Measurements from ENCODE around the gene SREBF1. TPM values are rescaled to one million over a fixed set of nuclear protein-coding genes. Genes with fewer than 3 reads are reported as not detected.

SREBF1 gene
- total and polyA plus RNA-seq, 7 experiments from 2014 or later: 22.4 to 281 (median 41.3) TPM

GRCh38 chr17:17784657-17785267, 52.0 kb downstream of the SREBF1 start:
- Mint-ChIP-seq H3K36me3 (peaks cover 0 to 4% (median 0%) of the 10 kb centered on the region in 5 donors), H3K27me3 (peaks cover 0 to 29% (median 0%) of the 10 kb centered on the region in 5 donors), H3K4me3 (peak overlapping the region; percentile 55 to 93 (median 89)), H3K9me3 (no peaks in the 10 kb centered on the region), H3K27ac (peak overlapping the region in 7 of 9 donors; percentile 58 to 83 (median 75)), H3K4me1 (peaks cover 17 to 39% (median 27%) of the 10 kb centered on the region in 7 donors)
- no peak overlapping the region for H3K4me3 ChIP-seq (ENCODE audit: low read length)
- ChIA-PET CTCF (interaction anchor here (0.9 to 1.8 kb wide), 7 partner anchors 12 to 76 kb away, joined by 3 to 6 read pairs (median 4); no protein-coding TSS in a partner anchor), POLR2A (interaction anchor here (0.9 to 1.9 kb wide), 3 partner anchors 10 to 57 kb away, joined by 3 to 5 read pairs (median 3); no protein-coding TSS in a partner anchor)
- H3K4me1 ChIP-seq (ENCODE audit: control insufficient read depth in 2 of 2, insufficient read depth in 2 of 2, low read length in 2 of 2): peaks cover 7 to 15% of the 10 kb centered on the region in 2 donors
- no peak overlapping the region for H3K27ac ChIP-seq (ENCODE audit: low read depth, low read length)
- intact Hi-C loops (cut with micrococcal nuclease): loop anchor here in 1 of 2 donors (5.0 kb wide), 2 partner anchors 42 to 53 kb away; partner anchors contain the start of gene SREBF1
- no peaks in the 10 kb centered on the region for H3K9me3 ChIP-seq (ENCODE audit: control insufficient read depth in 2 of 3, low read length in 3 of 3)
- H3K27me3 ChIP-seq (ENCODE audit: control insufficient read depth in 2 of 2, insufficient read depth in 2 of 2, low read length in 2 of 2): no peaks in the 10 kb centered on the region
- ATAC-seq (peak; percentile 39), DNase-seq (peak in 6 of 9 donors; percentile 36 to 52 (median 40))
- no peaks in the 10 kb centered on the region for H3K36me3 ChIP-seq (ENCODE audit: control insufficient read depth in 2 of 3, insufficient read depth in 3 of 3, low read length in 3 of 3)

DNA sequence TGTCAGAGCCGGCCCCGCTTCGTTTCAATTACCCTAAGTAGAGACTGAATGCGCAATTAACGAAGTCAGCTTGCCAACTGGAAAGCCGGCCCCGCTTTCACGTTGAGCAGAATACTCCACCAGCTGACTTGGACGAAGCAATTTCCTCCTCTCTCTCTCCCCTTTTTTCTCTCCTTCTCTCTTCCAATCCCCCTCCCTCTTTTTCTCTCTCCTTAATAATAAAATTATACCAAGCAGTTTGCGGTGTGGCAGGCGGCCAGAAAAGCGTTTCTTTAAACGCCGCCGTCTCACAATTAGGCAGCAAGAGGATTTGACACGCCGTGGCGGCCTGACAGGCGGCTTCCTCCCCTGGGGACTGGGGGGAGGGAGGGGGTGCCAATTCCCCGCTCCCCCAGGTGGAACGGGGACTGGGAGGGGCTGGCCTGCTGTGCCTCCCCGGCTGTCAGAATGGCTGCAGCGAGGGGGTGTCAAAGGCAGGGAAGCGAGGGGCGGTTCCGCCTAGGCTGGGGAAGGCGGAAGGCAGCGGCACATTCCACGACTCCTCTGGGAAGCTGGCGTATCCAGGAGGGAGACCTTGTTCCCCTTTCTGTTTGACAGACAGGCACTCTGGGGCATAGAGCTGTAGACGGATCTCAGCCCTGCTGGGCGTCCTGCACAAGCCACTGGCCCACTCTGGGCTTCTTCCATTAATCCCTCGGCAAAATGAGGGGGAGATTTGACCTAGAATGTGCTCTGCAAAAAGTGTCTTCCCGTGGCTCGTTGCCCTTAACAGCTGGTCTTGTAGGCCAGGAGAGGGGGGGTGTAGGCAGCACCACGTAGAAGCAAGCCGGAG, 52.7 kb downstream of the SREBF1 start:
- Mint-ChIP-seq H3K4me3 (peak overlapping the region; percentile 62 to 95 (median 91)), H3K27me3 (peaks cover 0 to 29% (median 0%) of the 10 kb centered on the region in 5 donors), H3K27ac (peak overlapping the region in 8 of 9 donors; percentile 73 to 92 (median 86)), H3K4me1 (peaks cover 15 to 33% (median 25%) of the 10 kb centered on the region in 7 donors), H3K36me3 (peaks cover 0 to 4% (median 0%) of the 10 kb centered on the region in 5 donors), H3K9me3 (no peaks in the 10 kb centered on the region)
- DNase-seq: peak in 6 of 9 donors; percentile 35 to 46 (median 40)
- Histone ChIP-seq H3K27me3 (ENCODE audit: control insufficient read depth in 2 of 2, insufficient read depth in 2 of 2, low read length in 2 of 2) (no peaks in the 10 kb centered on the region), H3K27ac (ENCODE audit: low read depth, low read length) (peak overlapping the region; percentile 67), H3K36me3 (ENCODE audit: control insufficient read depth in 2 of 3, insufficient read depth in 3 of 3, low read length in 3 of 3) (no peaks in the 10 kb centered on the region), H3K4me3 (ENCODE audit: low read length) (peak overlapping the region; percentile 72), H3K9me3 (ENCODE audit: control insufficient read depth in 2 of 3, low read length in 3 of 3) (no peaks in the 10 kb centered on the region), H3K4me1 (ENCODE audit: control insufficient read depth in 2 of 2, insufficient read depth in 2 of 2, low read length in 2 of 2) (peaks cover 7 to 15% of the 10 kb centered on the region in 2 donors)
- CTCF ChIA-PET: interaction anchor here (0.9 to 1.8 kb wide), 5 partner anchors 18 to 76 kb away, joined by 3 to 6 read pairs (median 6); no protein-coding TSS in a partner anchor
- POLR2A ChIA-PET: interaction anchor here (0.8 to 1.9 kb wide), 4 partner anchors 10 to 57 kb away, joined by 3 to 5 read pairs (median 4); no protein-coding TSS in a partner anchor
- no peak for ATAC-seq
- intact Hi-C loops (cut with micrococcal nuclease): loop anchor here (1.0 to 5.0 kb wide), 11 partner anchors 8 to 255 kb away; partner anchors contain the start of genes ATPAF2 (in 1 of the 2), GID4 (in 1 of the 2) and SREBF1 (in 1 of the 2)

- Histone ChIP-seq H3K9me3 (ENCODE audit: control insufficient read depth in 2 of 3, low read length in 3 of 3) (no peaks in the 10 kb centered on the region), H3K27me3 (ENCODE audit: control insufficient read depth in 2 of 2, insufficient read depth in 2 of 2, low read length in 2 of 2) (no peaks in the 10 kb centered on the region), H3K36me3 (ENCODE audit: control insufficient read depth in 2 of 3, insufficient read depth in 3 of 3, low read length in 3 of 3) (no peaks in the 10 kb centered on the region), H3K27ac (ENCODE audit: low read depth, low read length) (peak overlapping the region; percentile 67), H3K4me1 (ENCODE audit: control insufficient read depth in 2 of 2, insufficient read depth in 2 of 2, low read length in 2 of 2) (peaks cover 7 to 15% of the 10 kb centered on the region in 2 donors), H3K4me3 (ENCODE audit: low read length) (peak overlapping the region; percentile 72)
- Mint-ChIP-seq H3K36me3 (peaks cover 0 to 4% (median 0%) of the 10 kb centered on the region in 5 donors), H3K9me3 (no peaks in the 10 kb centered on the region), H3K4me3 (peak overlapping the region; percentile 80 to 95 (median 91)), H3K4me1 (peaks cover 15 to 32% (median 25%) of the 10 kb centered on the region in 7 donors), H3K27me3 (peaks cover 0 to 29% (median 0%) of the 10 kb centered on the region in 5 donors), H3K27ac (peak overlapping the region in 7 of 9 donors; percentile 10 to 88 (median 74))
- ChIA-PET POLR2A (interaction anchor here (0.8 to 1.1 kb wide), 3 partner anchors 30 to 56 kb away, joined by 3 to 4 read pairs (median 3); no protein-coding TSS in a partner anchor), CTCF (interaction anchor here (1.6 kb wide), 1 partner anchor 57 kb away, joined by 6 read pairs; no protein-coding TSS in a partner anchor)
- DNase-seq: peak; percentile 39 to 67 (median 63)
- peak; percentile 71 for ATAC-seq
- intact Hi-C loops (cut with micrococcal nuclease): loop anchor here (1.0 to 5.0 kb wide), 11 partner anchors 9 to 256 kb away; partner anchors contain the start of genes ATPAF2 (in 1 of the 2), GID4 (in 1 of the 2) and SREBF1 (in 1 of the 2)
Measured at GRCh38 chr17:17783116-17783824, 53.5 kb downstream of the SREBF1 start.

DNA sequence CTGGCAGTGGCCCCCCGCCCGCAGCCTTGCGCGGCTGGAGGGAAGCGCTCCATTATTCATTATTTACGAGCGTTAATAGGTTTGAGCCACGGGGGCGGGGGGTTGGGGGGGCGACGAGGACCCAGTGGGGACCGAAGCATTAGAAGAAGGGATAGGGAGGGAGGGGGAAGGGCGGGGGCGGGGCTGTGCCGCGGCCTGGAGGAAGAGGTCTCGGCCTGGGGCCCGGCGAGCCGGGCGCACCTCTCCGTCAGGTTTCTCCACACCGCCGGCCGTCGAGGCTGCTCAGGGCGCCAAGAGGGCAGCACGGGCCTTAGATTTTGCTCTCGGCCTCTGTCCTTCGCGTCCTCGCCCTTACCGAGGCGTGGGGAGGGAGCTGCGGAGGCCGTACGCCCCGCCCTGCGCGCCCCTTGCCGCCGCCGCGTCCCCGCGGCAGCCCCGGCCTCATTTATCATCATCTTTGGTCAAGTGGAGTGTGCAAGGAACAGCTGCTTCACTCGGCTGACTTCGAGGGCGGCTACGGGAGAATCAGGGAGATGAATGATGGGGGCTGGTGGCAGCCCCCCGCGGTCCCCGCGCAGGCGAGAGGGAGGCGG, 54.2 kb downstream of the SREBF1 start:
- Histone ChIP-seq H3K27ac (ENCODE audit: low read depth, low read length) (peak overlapping the region; percentile 67), H3K9me3 (ENCODE audit: control insufficient read depth in 2 of 3, low read length in 3 of 3) (no peaks in the 10 kb centered on the region), H3K36me3 (ENCODE audit: control insufficient read depth in 2 of 3, insufficient read depth in 3 of 3, low read length in 3 of 3) (no peaks in the 10 kb centered on the region), H3K4me3 (ENCODE audit: low read length) (peak overlapping the region; percentile 72), H3K4me1 (ENCODE audit: control insufficient read depth in 2 of 2, insufficient read depth in 2 of 2, low read length in 2 of 2) (peaks cover 7 to 15% of the 10 kb centered on the region in 2 donors), H3K27me3 (ENCODE audit: control insufficient read depth in 2 of 2, insufficient read depth in 2 of 2, low read length in 2 of 2) (no peaks in the 10 kb centered on the region)
- Mint-ChIP-seq H3K4me3 (peak overlapping the region; percentile 78 to 92 (median 86)), H3K27me3 (peaks cover 0 to 29% (median 0%) of the 10 kb centered on the region in 5 donors), H3K9me3 (no peaks in the 10 kb centered on the region), H3K27ac (peak overlapping the region in 1 of 9 donors; percentile 88), H3K36me3 (peaks cover 0 to 4% (median 0%) of the 10 kb centered on the region in 5 donors), H3K4me1 (peaks cover 15 to 32% (median 25%) of the 10 kb centered on the region in 7 donors)
- POLR2A ChIA-PET: interaction anchor here (1.1 kb wide), 1 partner anchor 29 kb away, joined by 3 read pairs; no protein-coding TSS in a partner anchor
- DNase-seq (no peak), ATAC-seq (peak; percentile 4)
- intact Hi-C loops (cut with micrococcal nuclease): loop anchor here (1.0 to 5.0 kb wide), 11 partner anchors 10 to 257 kb away; partner anchors contain the start of genes ATPAF2 (in 1 of the 2), GID4 (in 1 of the 2) and SREBF1 (in 1 of the 2)
- CTCF ChIA-PET: no interaction called here

GRCh38 chr17:17781591-17782496, 54.9 kb downstream of the SREBF1 start:
- intact Hi-C loops (cut with micrococcal nuclease): loop anchor here (2.0 to 5.0 kb wide), 5 partner anchors 29 to 99 kb away; partner anchors contain the start of gene SREBF1 (in 1 of the 2)
- ChIA-PET POLR2A (interaction anchor here (1.1 kb wide), 1 partner anchor 28 kb away, joined by 3 read pairs; no protein-coding TSS in a partner anchor), CTCF (no interaction called here)
- DNase-seq (peak in 6 of 9 donors; percentile 24 to 60 (median 30)), ATAC-seq (peak; percentile 59)
- no peaks in the 10 kb centered on the region for H3K27me3 ChIP-seq (ENCODE audit: control insufficient read depth in 2 of 2, insufficient read depth in 2 of 2, low read length in 2 of 2)
- no peaks in the 10 kb centered on the region for H3K36me3 ChIP-seq (ENCODE audit: control insufficient read depth in 2 of 3, insufficient read depth in 3 of 3, low read length in 3 of 3)
- Mint-ChIP-seq H3K4me3 (peak overlapping the region; percentile 51 to 92 (median 72)), H3K36me3 (peaks cover 0 to 4% (median 0%) of the 10 kb centered on the region in 5 donors), H3K4me1 (peaks cover 15 to 31% (median 26%) of the 10 kb centered on the region in 7 donors), H3K9me3 (no peaks in the 10 kb centered on the region), H3K27me3 (peaks cover 0 to 29% (median 0%) of the 10 kb centered on the region in 5 donors), H3K27ac (peak overlapping the region in 1 of 9 donors; percentile 56)
- H3K4me1 ChIP-seq (ENCODE audit: control insufficient read depth in 2 of 2, insufficient read depth in 2 of 2, low read length in 2 of 2): peaks cover 7 to 15% of the 10 kb centered on the region in 2 donors
- no peaks in the 10 kb centered on the region for H3K9me3 ChIP-seq (ENCODE audit: control insufficient read depth in 2 of 3, low read length in 3 of 3)
- H3K27ac ChIP-seq (ENCODE audit: low read depth, low read length): peak overlapping the region; percentile 29
- peak overlapping the region; percentile 27 for H3K4me3 ChIP-seq (ENCODE audit: low read length)

All from naive thymus-derived CD4-positive, alpha-beta T cell (primary cell).